Measurements from ENCODE around the gene RHCG.
"Not testable (repeated sequence)": the region's sequence is repeated elsewhere in the genome, so short reads cannot be mapped to it uniquely, and the experiment has no call there.

RHCG gene

DNA sequence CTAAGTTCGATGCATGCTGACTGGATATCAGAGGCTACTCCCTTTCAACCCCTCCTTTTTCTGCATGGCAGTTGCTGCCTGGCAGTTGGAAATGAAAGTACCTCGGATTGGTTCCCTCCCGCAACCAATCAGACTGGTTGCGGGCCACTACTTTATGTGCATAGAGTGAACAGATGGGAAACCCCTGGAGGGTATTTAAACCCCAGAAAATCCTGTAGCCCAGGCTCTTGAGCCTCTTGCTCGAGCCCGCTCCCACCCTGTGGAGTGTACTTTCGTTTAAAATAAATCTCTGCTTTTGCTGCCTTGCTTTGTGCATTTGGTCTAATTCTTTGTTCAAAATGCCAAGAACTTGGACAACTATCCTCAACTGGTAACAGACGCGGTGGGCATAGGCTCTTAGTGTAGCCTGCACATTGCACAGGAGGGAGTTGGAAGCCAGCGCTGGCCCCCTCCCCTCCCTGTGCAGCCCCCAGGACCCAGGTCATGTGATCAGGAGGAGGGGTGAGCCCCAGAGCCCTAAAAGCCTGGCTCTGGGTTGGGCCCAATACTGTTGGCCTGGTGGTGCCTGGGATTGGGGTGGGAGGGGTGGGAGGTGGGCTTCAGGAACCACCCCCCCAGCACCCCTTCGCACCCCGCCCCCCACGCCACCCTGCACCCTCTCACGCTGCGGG is 26.8 kb downstream of the RHCG start:
- Histone ChIP-seq H3K9me2 (ENCODE audit: low read depth, low read length) (no peaks in the 10 kb centered on the region), H3K4me2 (ENCODE audit: low read length) (no peak overlapping the region), H3K9me3 (ENCODE audit: low read length) (no peaks in the 10 kb centered on the region), H3K79me2 (ENCODE audit: insufficient read depth, low read length) (no peaks in the 10 kb centered on the region), H3K36me3 (ENCODE audit: insufficient read depth, low read length) (no peaks in the 10 kb centered on the region), H3K4me1 (ENCODE audit: insufficient read depth, low read length, severe bottlenecking) (no peaks in the 10 kb centered on the region), H4K20me1 (ENCODE audit: insufficient read depth, low read length) (no peaks in the 10 kb centered on the region), H2AFZ (ENCODE audit: low read length) (no peak overlapping the region), H3K27me3 (ENCODE audit: insufficient read depth, low read length) (no peaks in the 10 kb centered on the region; the same call in 1 of the 2 replicates), H3K27ac (ENCODE audit: low read depth, low read length, poor library complexity, severe bottlenecking) (no peak overlapping the region), H3K4me3 (ENCODE audit: low read depth, low read length, poor library complexity, severe bottlenecking) (no peak overlapping the region), H3F3A (ENCODE audit: insufficient read depth, low read length) (no peaks in the 10 kb centered on the region), H3K9ac (ENCODE audit: low read length) (no peak overlapping the region)
- TF ChIP-seq, protein P1, sequence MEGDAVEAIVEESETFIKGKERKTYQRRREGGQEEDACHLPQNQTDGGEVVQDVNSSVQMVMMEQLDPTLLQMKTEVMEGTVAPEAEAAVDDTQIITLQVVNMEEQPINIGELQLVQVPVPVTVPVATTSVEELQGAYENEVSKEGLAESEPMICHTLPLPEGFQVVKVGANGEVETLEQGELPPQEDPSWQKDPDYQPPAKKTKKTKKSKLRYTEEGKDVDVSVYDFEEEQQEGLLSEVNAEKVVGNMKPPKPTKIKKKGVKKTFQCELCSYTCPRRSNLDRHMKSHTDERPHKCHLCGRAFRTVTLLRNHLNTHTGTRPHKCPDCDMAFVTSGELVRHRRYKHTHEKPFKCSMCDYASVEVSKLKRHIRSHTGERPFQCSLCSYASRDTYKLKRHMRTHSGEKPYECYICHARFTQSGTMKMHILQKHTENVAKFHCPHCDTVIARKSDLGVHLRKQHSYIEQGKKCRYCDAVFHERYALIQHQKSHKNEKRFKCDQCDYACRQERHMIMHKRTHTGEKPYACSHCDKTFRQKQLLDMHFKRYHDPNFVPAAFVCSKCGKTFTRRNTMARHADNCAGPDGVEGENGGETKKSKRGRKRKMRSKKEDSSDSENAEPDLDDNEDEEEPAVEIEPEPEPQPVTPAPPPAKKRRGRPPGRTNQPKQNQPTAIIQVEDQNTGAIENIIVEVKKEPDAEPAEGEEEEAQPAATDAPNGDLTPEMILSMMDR (IDR thresholded peaks at IDR 0.05; ENCODE audit: low read length) = no peak
- TF ChIP-seq EZH2 (IDR thresholded peaks at IDR 0.05; ENCODE audit: borderline replicate concordance, low read length) = no peak

DNA sequence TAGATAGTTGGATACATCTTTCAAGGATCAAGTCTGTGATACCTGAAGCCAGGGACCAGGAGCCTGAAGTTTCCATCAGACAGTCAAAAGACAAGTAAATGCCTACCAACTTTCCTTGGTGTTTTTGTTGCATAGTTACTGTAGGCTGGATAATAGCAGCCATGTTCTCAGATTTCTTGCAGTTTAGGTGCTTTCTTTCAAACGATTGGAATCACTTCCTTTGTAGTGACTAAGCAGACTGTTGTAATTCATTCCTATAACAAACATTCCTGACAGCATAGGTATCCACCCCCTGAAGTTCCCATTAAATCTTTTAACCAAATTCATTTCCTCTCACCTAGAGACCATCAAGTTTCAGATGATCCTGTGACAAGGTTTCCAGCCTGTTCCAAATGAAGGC is 27.6 kb downstream of the RHCG start:
- H2AFZ ChIP-seq (ENCODE audit: low read length); H3K36me3 ChIP-seq (ENCODE audit: insufficient read depth, low read length); H3K4me3 ChIP-seq (ENCODE audit: low read depth, low read length, poor library complexity, severe bottlenecking); H3K27ac ChIP-seq (ENCODE audit: low read depth, low read length, poor library complexity, severe bottlenecking); H3K79me2 ChIP-seq (ENCODE audit: insufficient read depth, low read length); H3K4me2 ChIP-seq (ENCODE audit: low read length); H3K27me3 ChIP-seq (ENCODE audit: insufficient read depth, low read length); H3K9me3 ChIP-seq (ENCODE audit: low read length); H4K20me1 ChIP-seq (ENCODE audit: insufficient read depth, low read length); H3K9me2 ChIP-seq (ENCODE audit: low read depth, low read length); H3K9ac ChIP-seq (ENCODE audit: low read length); H3K4me1 ChIP-seq (ENCODE audit: insufficient read depth, low read length, severe bottlenecking); H3F3A ChIP-seq (ENCODE audit: insufficient read depth, low read length): not testable (repeated sequence)

DNA sequence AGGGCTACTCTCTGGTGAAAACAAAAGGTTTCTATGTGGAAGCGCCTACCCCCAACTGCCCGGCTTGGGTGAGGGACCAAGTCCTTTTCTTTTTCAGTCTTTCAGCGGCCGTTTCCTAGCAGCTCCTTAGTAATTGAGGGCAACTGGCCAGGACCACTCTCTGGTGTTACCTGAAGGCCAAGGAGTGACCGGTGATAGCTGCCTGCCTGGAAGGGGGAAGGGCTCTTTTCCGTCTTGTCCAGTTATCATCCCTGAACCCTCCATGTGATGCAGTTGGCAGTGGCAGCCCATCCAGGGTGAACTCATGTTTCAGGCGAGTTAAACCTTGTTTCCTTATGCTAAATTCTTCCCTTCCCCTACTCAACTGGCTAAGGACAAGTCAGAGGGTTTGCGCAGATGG is 33.3 kb downstream of the RHCG start:
- Histone ChIP-seq H2AFZ (ENCODE audit: low read length) (no peak overlapping the region), H3K9me3 (ENCODE audit: low read length) (no peaks in the 10 kb centered on the region), H3K4me2 (ENCODE audit: low read length) (no peak overlapping the region), H3K9me2 (ENCODE audit: low read depth, low read length) (no peaks in the 10 kb centered on the region), H3F3A (ENCODE audit: insufficient read depth, low read length) (no peaks in the 10 kb centered on the region), H4K20me1 (ENCODE audit: insufficient read depth, low read length) (no peaks in the 10 kb centered on the region), H3K27ac (ENCODE audit: low read depth, low read length, poor library complexity, severe bottlenecking) (no peak overlapping the region), H3K36me3 (ENCODE audit: insufficient read depth, low read length) (no peaks in the 10 kb centered on the region), H3K9ac (ENCODE audit: low read length) (no peak overlapping the region), H3K4me3 (ENCODE audit: low read depth, low read length, poor library complexity, severe bottlenecking) (no peak overlapping the region), H3K4me1 (ENCODE audit: insufficient read depth, low read length, severe bottlenecking) (no peaks in the 10 kb centered on the region), H3K79me2 (ENCODE audit: insufficient read depth, low read length) (no peaks in the 10 kb centered on the region), H3K27me3 (ENCODE audit: insufficient read depth, low read length) (no peaks in the 10 kb centered on the region; the same call in 1 of the 2 replicates)
- TF ChIP-seq, protein P1 (IDR thresholded peaks at IDR 0.05; ENCODE audit: low read length) = no peak
- TF ChIP-seq EZH2 (IDR thresholded peaks at IDR 0.05; ENCODE audit: borderline replicate concordance, low read length) = no peak

All from OCI-LY1 (cell line).